PC-3 (cell line): ENCODE results near the gene CELSR2.

ENCODE experiments used
- EZH2 ChIP-seq: fragments of 300-600 bp; sonication (generic); IDR thresholded peaks from one replicate; pipeline ENCODE4 v1.6.1; 2017; ENCODE audit warnings: antibody characterized with exemption, mild to moderate bottlenecking, low read length; ENCODE audit not compliant: unreplicated experiment
- TF ChIP-seq, protein P1 (sequence below): fragments of 300-600 bp; sonication (generic); conservative IDR thresholded peaks from 2 replicates; pipeline ENCODE4 v1.5.1; 2017; ENCODE audit warnings: antibody characterized with exemption, low read depth, mild to moderate bottlenecking, low read length

DNA sequence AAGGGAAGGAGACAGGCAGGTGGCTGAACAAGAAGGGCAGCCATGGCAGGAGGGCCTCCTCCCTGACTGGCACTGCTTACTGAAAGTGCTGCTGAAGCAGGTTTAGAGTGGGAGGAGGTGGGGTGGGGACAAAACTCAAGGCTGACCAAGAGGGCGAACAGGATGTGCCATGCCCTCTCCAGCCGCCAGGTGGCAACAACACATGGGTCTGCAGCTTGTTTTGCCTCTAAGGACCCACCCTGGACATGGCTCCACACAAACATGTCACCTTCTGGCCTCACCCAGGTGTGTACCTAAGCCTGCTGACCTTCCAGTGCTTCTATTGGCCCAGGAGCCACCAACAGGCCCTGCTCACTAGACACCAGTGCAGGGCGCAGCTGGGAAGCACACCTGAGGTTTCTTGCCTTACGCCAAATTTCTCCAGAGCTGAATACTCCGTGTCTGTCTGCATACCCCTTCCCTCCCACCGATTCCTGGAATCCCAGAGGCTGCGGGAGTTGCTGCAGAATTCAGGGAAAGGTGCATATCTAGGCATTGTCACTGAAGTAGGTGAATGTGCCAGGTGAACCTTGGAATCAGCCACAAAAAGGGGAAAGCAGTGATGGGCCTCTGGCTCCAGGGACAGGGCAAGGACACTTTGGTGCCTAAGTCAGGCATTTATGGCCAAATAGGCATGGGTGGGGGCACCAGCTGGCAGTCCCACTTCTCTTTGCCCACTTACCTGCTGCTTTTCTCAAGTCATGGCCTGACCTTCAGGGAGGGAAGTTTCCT is 28.3 kb downstream of the CELSR2 start:
- TF ChIP-seq, protein P1, sequence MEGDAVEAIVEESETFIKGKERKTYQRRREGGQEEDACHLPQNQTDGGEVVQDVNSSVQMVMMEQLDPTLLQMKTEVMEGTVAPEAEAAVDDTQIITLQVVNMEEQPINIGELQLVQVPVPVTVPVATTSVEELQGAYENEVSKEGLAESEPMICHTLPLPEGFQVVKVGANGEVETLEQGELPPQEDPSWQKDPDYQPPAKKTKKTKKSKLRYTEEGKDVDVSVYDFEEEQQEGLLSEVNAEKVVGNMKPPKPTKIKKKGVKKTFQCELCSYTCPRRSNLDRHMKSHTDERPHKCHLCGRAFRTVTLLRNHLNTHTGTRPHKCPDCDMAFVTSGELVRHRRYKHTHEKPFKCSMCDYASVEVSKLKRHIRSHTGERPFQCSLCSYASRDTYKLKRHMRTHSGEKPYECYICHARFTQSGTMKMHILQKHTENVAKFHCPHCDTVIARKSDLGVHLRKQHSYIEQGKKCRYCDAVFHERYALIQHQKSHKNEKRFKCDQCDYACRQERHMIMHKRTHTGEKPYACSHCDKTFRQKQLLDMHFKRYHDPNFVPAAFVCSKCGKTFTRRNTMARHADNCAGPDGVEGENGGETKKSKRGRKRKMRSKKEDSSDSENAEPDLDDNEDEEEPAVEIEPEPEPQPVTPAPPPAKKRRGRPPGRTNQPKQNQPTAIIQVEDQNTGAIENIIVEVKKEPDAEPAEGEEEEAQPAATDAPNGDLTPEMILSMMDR = peak; percentile 81
- no peak for TF ChIP-seq EZH2
